K562 (cell line): Measurements from ENCODE around the gene ZSWIM4. TPM values are rescaled to one million over a fixed set of nuclear protein-coding genes. Genes with fewer than 3 reads are reported as not detected.
A peak's percentile ranks its signal among the peaks of the same experiment; 100 is the strongest.

Source experiments
- ATF1 ChIP-seq, 2 experiments: fragments of 450-650 bp in 1 of 2; IDR thresholded peaks; 2 replicates each; pipeline ENCODE4 v1.6.1; 2016; ENCODE audit warnings: missing compliant biosample characterization in 1 of 2, missing genetic modification characterization in 1 of 2
- BHLHE40 ChIP-seq: IDR thresholded peaks from 2 replicates; pipeline ENCODE4 v1.6.1; 2011; ENCODE audit warnings: low read length, improper control_type of control experiment
- CREM ChIP-seq: IDR thresholded peaks from 2 replicates; pipeline ENCODE4 v1.6.1; 2014; ENCODE audit warnings: antibody characterized with exemption, low read depth
- ELF4 ChIP-seq: fragments of 450-650 bp; formaldehyde crosslinking; IDR thresholded peaks from 2 replicates; pipeline ENCODE4 v1.4.0; 2022; ENCODE audit warnings: missing genetic modification characterization
- HDAC2 ChIP-seq: fragments of 450-650 bp; IDR thresholded peaks from 2 replicates; pipeline ENCODE4 v1.6.1; 2016; ENCODE audit warnings: mild to moderate bottlenecking
- IRF2 ChIP-seq: sonication (generic); formaldehyde crosslinking; IDR thresholded peaks from 2 replicates; pipeline ENCODE4 v1.8.1; 2022; ENCODE audit warnings: mild to moderate bottlenecking, missing genetic modification reagents
- LARP7 ChIP-seq: fragments of 450-650 bp; IDR thresholded peaks from 2 replicates; pipeline ENCODE4 v1.6.1; 2016
- NR2C1 ChIP-seq, 2 experiments: fragments of 450-650 bp; IDR thresholded peaks; 2 replicates each; pipeline ENCODE4 v1.6.1; 2017; ENCODE audit warnings: mild to moderate bottlenecking in 2 of 2, antibody characterized with exemption in 1 of 2, inconsistent platforms in 1 of 2, missing compliant biosample characterization in 1 of 2, missing genetic modification characterization in 1 of 2
- PHF20 ChIP-seq: fragments of 450-650 bp; IDR thresholded peaks from 2 replicates; pipeline ENCODE4 v1.6.1; 2018; ENCODE audit not compliant: partially characterized antibody
- PHF8 ChIP-seq: fragments of 200-600 bp; sonication (generic); IDR thresholded peaks from 2 replicates; pipeline ENCODE4 v1.6.1; 2012; ENCODE audit warnings: mixed run types, mild to moderate bottlenecking, inconsistent platforms, low read length, moderate library complexity, borderline replicate concordance
- POLR2A ChIP-seq: fragments of 450-650 bp; conservative IDR thresholded peaks from 2 replicates; pipeline ENCODE4 v1.6.1; 2016
- RFX5 ChIP-seq: IDR thresholded peaks from 2 replicates; pipeline ENCODE4 v1.6.1; 2011; ENCODE audit warnings: low read depth, mild to moderate bottlenecking, improper control_type of control experiment, low read length
- STAG1 ChIP-seq: sonication (generic); formaldehyde crosslinking; IDR thresholded peaks from 2 replicates; pipeline ENCODE4 v1.5.0; 2020; ENCODE audit warnings: missing genetic modification reagents, borderline replicate concordance
- SUPT5H ChIP-seq: fragments of 450-650 bp; IDR thresholded peaks from 2 replicates; pipeline ENCODE4 v1.6.1; 2016
- ZNF75A ChIP-seq: fragments of 450-650 bp; formaldehyde crosslinking; IDR thresholded peaks from 2 replicates; pipeline ENCODE4 v1.4.0; 2020; ENCODE audit warnings: mild to moderate bottlenecking
- ZNF780A ChIP-seq: fragments of 250-450 bp; sonication (Bioruptor Pico); IDR thresholded peaks from 2 replicates; pipeline ENCODE4 v1.5.0; 2021; ENCODE audit warnings: mild to moderate bottlenecking
- polyA plus RNA-seq, 8 experiments: library from polyadenylated mRNA; depleted of rRNA in 4 of 8; stranded (reverse) in 5 of 8; unstranded in 3 of 8; fragments of >200 nt; fragmentation: Nextera tagmentation in 2 of 8; fragmentation: Illumina TruSeq in 1 of 8; extraction: Ambion mirVana in 2 of 8; extraction: Trizol in 1 of 8; gene quantifications; 2 replicates each; pipeline versions ENCODE4 v1.2.1 to v1.2.3, GENCODE V29; 2011 to 2014; ENCODE audit warnings: inconsistent platforms in 1 of 8, missing spikeins in 1 of 8
- total RNA-seq, 7 experiments: library from RNA; depleted of rRNA in 6 of 7; stranded (reverse); fragments of >200 nt in 6 of 7; fragmentation: Illumina TruSeq in 2 of 7; extraction: Trizol in 2 of 7; gene quantifications; 2 replicates each; pipeline versions ENCODE4 v1.2.1 to v1.2.3, GENCODE V29; 2011 to 2021; ENCODE audit warnings: low replicate concordance in 1 of 7
- TF ChIP-seq, protein P1 (sequence below): fragments of 450-650 bp; IDR thresholded peaks from 2 replicates; pipeline ENCODE4 v1.7.0; 2016; ENCODE audit warnings: borderline replicate concordance
- TF ChIP-seq, protein P2 (sequence below): fragments of 450-650 bp; IDR thresholded peaks from 2 replicates; pipeline ENCODE4 v1.6.1; 2017; ENCODE audit warnings: antibody characterized with exemption
- TF ChIP-seq, protein P3 (sequence below): IDR thresholded peaks from 3 replicates; pipeline ENCODE4 v1.6.1; 2011; ENCODE audit warnings: borderline replicate concordance, mild to moderate bottlenecking, moderate library complexity; ENCODE audit not compliant: insufficient read length; ENCODE audit errors: extremely low read depth
- TF ChIP-seq, protein P4 (sequence below): sonication (generic); formaldehyde crosslinking; IDR thresholded peaks from 2 replicates; pipeline ENCODE4 v1.8.1; 2023; ENCODE audit warnings: mild to moderate bottlenecking, missing genetic modification reagents

The ZSWIM4 gene
- total and polyA plus RNA-seq, 9 of the 15 experiments (the other 6 are each of a cell fraction or from before 2014, with no cell fraction given): 0.25 to 3.7 (median 0.79) TPM; not detected in 2

DNA sequence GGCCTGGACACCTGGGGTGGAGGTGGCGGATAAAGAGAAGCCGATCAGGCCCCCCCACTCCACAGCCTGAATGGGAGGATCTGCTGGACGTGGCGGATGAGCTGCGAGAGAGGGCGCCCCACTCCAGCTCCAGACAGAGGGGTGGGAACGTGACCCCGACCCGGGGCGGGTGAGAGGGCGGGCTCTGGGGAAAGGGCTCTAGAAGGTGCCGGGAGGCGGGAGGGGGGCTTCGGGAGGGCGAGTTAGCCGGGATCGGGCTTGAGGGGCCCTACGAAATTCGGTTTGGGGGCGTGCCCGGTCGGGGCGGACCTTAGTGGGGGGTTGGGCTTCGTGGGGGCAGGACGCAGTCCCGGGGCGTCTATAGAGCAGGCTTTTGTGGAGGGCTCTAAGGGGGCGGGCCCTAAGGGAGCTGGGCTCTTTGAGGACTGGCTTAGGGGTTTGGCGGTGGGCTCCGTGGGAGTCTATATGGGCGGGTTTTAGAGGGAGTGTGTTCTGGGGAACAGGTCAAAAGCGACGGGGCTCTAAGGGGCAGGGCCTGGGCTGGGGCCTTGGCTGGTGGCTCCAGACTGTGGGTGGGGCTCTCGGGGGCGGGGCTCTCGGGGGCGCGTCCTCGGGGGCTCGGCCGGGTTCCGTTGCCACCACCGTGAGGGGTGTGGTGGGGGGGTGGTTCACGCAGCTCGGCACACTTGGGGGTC, 77.6 kb downstream of the ZSWIM4 start (continued):
- no peak for TF ChIP-seq RFX5
- TF ChIP-seq PHF8: peak; percentile 55; the same call in 1 of the 2 replicates
- no peak for TF ChIP-seq ZNF780A (CRISPR knock-in tag)
- TF ChIP-seq HDAC2: 0 out of 2 replicates have a peak, but pooled peaks have one; percentile 37
- no peak for TF ChIP-seq ZNF75A
- peak; percentile 41 for TF ChIP-seq SUPT5H
- TF ChIP-seq PHF20: no peak
- peak; percentile 70; the same call in 1 of the 2 replicates for TF ChIP-seq STAG1 (CRISPR knock-in tag)
- no peak for TF ChIP-seq ATF1 (CRISPR knock-in tag; IDR thresholded peaks at IDR 0.05)
- TF ChIP-seq ATF1 (tag; IDR thresholded peaks at IDR 0.05): peak; percentile 36; the same call in 1 of the 2 replicates
- TF ChIP-seq, protein P1, sequence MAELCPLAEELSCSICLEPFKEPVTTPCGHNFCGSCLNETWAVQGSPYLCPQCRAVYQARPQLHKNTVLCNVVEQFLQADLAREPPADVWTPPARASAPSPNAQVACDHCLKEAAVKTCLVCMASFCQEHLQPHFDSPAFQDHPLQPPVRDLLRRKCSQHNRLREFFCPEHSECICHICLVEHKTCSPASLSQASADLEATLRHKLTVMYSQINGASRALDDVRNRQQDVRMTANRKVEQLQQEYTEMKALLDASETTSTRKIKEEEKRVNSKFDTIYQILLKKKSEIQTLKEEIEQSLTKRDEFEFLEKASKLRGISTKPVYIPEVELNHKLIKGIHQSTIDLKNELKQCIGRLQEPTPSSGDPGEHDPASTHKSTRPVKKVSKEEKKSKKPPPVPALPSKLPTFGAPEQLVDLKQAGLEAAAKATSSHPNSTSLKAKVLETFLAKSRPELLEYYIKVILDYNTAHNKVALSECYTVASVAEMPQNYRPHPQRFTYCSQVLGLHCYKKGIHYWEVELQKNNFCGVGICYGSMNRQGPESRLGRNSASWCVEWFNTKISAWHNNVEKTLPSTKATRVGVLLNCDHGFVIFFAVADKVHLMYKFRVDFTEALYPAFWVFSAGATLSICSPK: no peak
- no peak for TF ChIP-seq ELF4 (CRISPR knock-in tag)
- peak; percentile 80 for TF ChIP-seq NR2C1 (IDR thresholded peaks at IDR 0.05)
- peak; percentile 73 for TF ChIP-seq NR2C1 (tag; IDR thresholded peaks at IDR 0.05)
- TF ChIP-seq POLR2A: no peak; the same call in 1 of the 2 replicates
- TF ChIP-seq LARP7: no peak
- TF ChIP-seq, protein P2, sequence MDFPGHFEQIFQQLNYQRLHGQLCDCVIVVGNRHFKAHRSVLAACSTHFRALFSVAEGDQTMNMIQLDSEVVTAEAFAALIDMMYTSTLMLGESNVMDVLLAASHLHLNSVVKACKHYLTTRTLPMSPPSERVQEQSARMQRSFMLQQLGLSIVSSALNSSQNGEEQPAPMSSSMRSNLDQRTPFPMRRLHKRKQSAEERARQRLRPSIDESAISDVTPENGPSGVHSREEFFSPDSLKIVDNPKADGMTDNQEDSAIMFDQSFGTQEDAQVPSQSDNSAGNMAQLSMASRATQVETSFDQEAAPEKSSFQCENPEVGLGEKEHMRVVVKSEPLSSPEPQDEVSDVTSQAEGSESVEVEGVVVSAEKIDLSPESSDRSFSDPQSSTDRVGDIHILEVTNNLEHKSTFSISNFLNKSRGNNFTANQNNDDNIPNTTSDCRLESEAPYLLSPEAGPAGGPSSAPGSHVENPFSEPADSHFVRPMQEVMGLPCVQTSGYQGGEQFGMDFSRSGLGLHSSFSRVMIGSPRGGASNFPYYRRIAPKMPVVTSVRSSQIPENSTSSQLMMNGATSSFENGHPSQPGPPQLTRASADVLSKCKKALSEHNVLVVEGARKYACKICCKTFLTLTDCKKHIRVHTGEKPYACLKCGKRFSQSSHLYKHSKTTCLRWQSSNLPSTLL: no peak
- TF ChIP-seq, protein P3, sequence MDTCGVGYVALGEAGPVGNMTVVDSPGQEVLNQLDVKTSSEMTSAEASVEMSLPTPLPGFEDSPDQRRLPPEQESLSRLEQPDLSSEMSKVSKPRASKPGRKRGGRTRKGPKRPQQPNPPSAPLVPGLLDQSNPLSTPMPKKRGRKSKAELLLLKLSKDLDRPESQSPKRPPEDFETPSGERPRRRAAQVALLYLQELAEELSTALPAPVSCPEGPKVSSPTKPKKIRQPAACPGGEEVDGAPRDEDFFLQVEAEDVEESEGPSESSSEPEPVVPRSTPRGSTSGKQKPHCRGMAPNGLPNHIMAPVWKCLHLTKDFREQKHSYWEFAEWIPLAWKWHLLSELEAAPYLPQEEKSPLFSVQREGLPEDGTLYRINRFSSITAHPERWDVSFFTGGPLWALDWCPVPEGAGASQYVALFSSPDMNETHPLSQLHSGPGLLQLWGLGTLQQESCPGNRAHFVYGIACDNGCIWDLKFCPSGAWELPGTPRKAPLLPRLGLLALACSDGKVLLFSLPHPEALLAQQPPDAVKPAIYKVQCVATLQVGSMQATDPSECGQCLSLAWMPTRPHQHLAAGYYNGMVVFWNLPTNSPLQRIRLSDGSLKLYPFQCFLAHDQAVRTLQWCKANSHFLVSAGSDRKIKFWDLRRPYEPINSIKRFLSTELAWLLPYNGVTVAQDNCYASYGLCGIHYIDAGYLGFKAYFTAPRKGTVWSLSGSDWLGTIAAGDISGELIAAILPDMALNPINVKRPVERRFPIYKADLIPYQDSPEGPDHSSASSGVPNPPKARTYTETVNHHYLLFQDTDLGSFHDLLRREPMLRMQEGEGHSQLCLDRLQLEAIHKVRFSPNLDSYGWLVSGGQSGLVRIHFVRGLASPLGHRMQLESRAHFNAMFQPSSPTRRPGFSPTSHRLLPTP: no peak
- TF ChIP-seq CREM: 0 out of 2 replicates have a peak, but pooled peaks have one; percentile 30
- peak; percentile 80; the same call in 1 of the 2 replicates for TF ChIP-seq BHLHE40
- TF ChIP-seq, protein P4, sequence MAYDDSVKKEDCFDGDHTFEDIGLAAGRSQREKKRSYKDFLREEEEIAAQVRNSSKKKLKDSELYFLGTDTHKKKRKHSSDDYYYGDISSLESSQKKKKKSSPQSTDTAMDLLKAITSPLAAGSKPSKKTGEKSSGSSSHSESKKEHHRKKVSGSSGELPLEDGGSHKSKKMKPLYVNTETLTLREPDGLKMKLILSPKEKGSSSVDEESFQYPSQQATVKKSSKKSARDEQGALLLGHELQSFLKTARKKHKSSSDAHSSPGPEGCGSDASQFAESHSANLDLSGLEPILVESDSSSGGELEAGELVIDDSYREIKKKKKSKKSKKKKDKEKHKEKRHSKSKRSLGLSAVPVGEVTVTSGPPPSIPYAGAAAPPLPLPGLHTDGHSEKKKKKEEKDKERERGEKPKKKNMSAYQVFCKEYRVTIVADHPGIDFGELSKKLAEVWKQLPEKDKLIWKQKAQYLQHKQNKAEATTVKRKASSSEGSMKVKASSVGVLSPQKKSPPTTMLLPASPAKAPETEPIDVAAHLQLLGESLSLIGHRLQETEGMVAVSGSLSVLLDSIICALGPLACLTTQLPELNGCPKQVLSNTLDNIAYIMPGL (CRISPR knock-in tag): 0 out of 2 replicates have a peak, but pooled peaks have one; percentile 15
- TF ChIP-seq IRF2 (CRISPR knock-in tag): no peak
